ENCODE measurements around the gene DOCK11. TPM values are rescaled to one million over a fixed set of nuclear protein-coding genes. Genes with fewer than 3 reads are reported as not detected.
"Not testable (repeated sequence)": the region's sequence is repeated elsewhere in the genome, so short reads cannot be mapped to it uniquely, and the experiment has no call there.

The DOCK11 gene
- polyA plus RNA-seq (2013, experiment 1 of 2): 14.6 TPM
- 13.6 TPM for polyA plus RNA-seq (2013, experiment 2 of 2)

GRCh38 chrX:118495061-118495921 lies at the start of gene DOCK11:
TSS of gene DOCK11 (plus strand) at chrX:118495815. CDS start at chrX:118495972, 157 bp downstream.
- peaks cover 10% of the 10 kb centered on the region for H3K4me1 ChIP-seq (ENCODE audit: control insufficient read depth, insufficient read depth, low read length, poor library complexity, severe bottlenecking)

GRCh38 chrX:118448273-118448783 lies 47.3 kb upstream of the DOCK11 start:
- Histone ChIP-seq H3K9me3 (ENCODE audit: control insufficient read depth, low read length) (no peaks in the 10 kb centered on the region), H3K27ac (ENCODE audit: low read depth, low read length, severe bottlenecking) (no peak overlapping the region), H3K4me3 (ENCODE audit: extremely low read depth, insufficient read depth, low read length, poor library complexity, severe bottlenecking) (no peak overlapping the region), H3K4me1 (ENCODE audit: control insufficient read depth, insufficient read depth, low read length, poor library complexity, severe bottlenecking) (no peaks in the 10 kb centered on the region), H3K36me3 (ENCODE audit: control insufficient read depth, insufficient read depth, low read length) (peaks cover 15% of the 10 kb centered on the region)
- 92 to 100% methylated on average over 1 to 2 of the region's 3 CpGs for WGBS, 2 experiments (ENCODE audit: insufficient coverage in 2 of 2)

More at GRCh38 chrX:118495061-118495921, at the start of gene DOCK11:
- no peaks in the 10 kb centered on the region for H3K9me3 ChIP-seq (ENCODE audit: control insufficient read depth, low read length)
- no peaks in the 10 kb centered on the region for H3K36me3 ChIP-seq (ENCODE audit: control insufficient read depth, insufficient read depth, low read length)
- H3K4me3 ChIP-seq (ENCODE audit: extremely low read depth, insufficient read depth, low read length, poor library complexity, severe bottlenecking): peak within 1 kb of the TSS; percentile 56
- peak within 1 kb of the TSS; percentile 29 for H3K27ac ChIP-seq (ENCODE audit: low read depth, low read length, severe bottlenecking)
- 0% methylated on average over 2 of the region's 64 CpGs for WGBS, 2 experiments (ENCODE audit: insufficient coverage in 2 of 2)

GRCh38 chrX:118455013-118455412 lies 40.6 kb upstream of the DOCK11 start:
- H3K36me3 ChIP-seq (ENCODE audit: control insufficient read depth, insufficient read depth, low read length): no peaks in the 10 kb centered on the region
- H3K27ac ChIP-seq (ENCODE audit: low read depth, low read length, severe bottlenecking): no peak overlapping the region
- no peaks in the 10 kb centered on the region for H3K9me3 ChIP-seq (ENCODE audit: control insufficient read depth, low read length)
- H3K4me3 ChIP-seq (ENCODE audit: extremely low read depth, insufficient read depth, low read length, poor library complexity, severe bottlenecking): no peak overlapping the region
- 60% methylated on average over 1 of the region's 3 CpGs; no CpG with 5 or more reads in 1 of the 2 experiments for WGBS, 2 experiments (ENCODE audit: insufficient coverage in 2 of 2)
- H3K4me1 ChIP-seq (ENCODE audit: control insufficient read depth, insufficient read depth, low read length, poor library complexity, severe bottlenecking): no peaks in the 10 kb centered on the region

- no peaks in the 10 kb centered on the region for H3K9me3 ChIP-seq (ENCODE audit: control insufficient read depth, low read length)
- no peak overlapping the region for H3K4me3 ChIP-seq (ENCODE audit: extremely low read depth, insufficient read depth, low read length, poor library complexity, severe bottlenecking)
- WGBS, 2 experiments (ENCODE audit: insufficient coverage in 2 of 2): 60% methylated on average over 1 of the region's 4 CpGs; no CpG with 5 or more reads in 1 of the 2 experiments
- H3K4me1 ChIP-seq (ENCODE audit: control insufficient read depth, insufficient read depth, low read length, poor library complexity, severe bottlenecking): no peaks in the 10 kb centered on the region
- no peaks in the 10 kb centered on the region for H3K36me3 ChIP-seq (ENCODE audit: control insufficient read depth, insufficient read depth, low read length)
- no peak overlapping the region for H3K27ac ChIP-seq (ENCODE audit: low read depth, low read length, severe bottlenecking)
Observed at GRCh38 chrX:118459494-118459893, 36.1 kb upstream of the DOCK11 start.

GRCh38 chrX:118464501-118464900 lies 31.1 kb upstream of the DOCK11 start:
- Histone ChIP-seq H3K27ac (ENCODE audit: low read depth, low read length, severe bottlenecking) (no peak overlapping the region), H3K4me1 (ENCODE audit: control insufficient read depth, insufficient read depth, low read length, poor library complexity, severe bottlenecking) (no peaks in the 10 kb centered on the region), H3K4me3 (ENCODE audit: extremely low read depth, insufficient read depth, low read length, poor library complexity, severe bottlenecking) (no peak overlapping the region), H3K9me3 (ENCODE audit: control insufficient read depth, low read length) (no peaks in the 10 kb centered on the region), H3K36me3 (ENCODE audit: control insufficient read depth, insufficient read depth, low read length) (no peaks in the 10 kb centered on the region)
- no CpG with 5 or more reads among the region's 6 CpGs for WGBS, 2 experiments (ENCODE audit: insufficient coverage in 2 of 2)

- Histone ChIP-seq H3K36me3 (ENCODE audit: control insufficient read depth, insufficient read depth, low read length) (no peaks in the 10 kb centered on the region), H3K9me3 (ENCODE audit: control insufficient read depth, low read length) (no peaks in the 10 kb centered on the region), H3K4me1 (ENCODE audit: control insufficient read depth, insufficient read depth, low read length, poor library complexity, severe bottlenecking) (no peaks in the 10 kb centered on the region), H3K27ac (ENCODE audit: low read depth, low read length, severe bottlenecking) (no peak overlapping the region), H3K4me3 (ENCODE audit: extremely low read depth, insufficient read depth, low read length, poor library complexity, severe bottlenecking) (no peak overlapping the region)
- WGBS, 2 experiments (ENCODE audit: insufficient coverage in 2 of 2): 100% methylated on average over 1 of the region's 7 CpGs; no CpG with 5 or more reads in 1 of the 2 experiments
Observed at GRCh38 chrX:118468122-118468521, 27.5 kb upstream of the DOCK11 start.

- H3K4me3 ChIP-seq (ENCODE audit: extremely low read depth, insufficient read depth, low read length, poor library complexity, severe bottlenecking); H3K9me3 ChIP-seq (ENCODE audit: control insufficient read depth, low read length); H3K4me1 ChIP-seq (ENCODE audit: control insufficient read depth, insufficient read depth, low read length, poor library complexity, severe bottlenecking); H3K27ac ChIP-seq (ENCODE audit: low read depth, low read length, severe bottlenecking); H3K36me3 ChIP-seq (ENCODE audit: control insufficient read depth, insufficient read depth, low read length): not testable (repeated sequence)
- 90 to 100% methylated on average over 1 to 2 of the region's 5 CpGs for WGBS, 2 experiments (ENCODE audit: insufficient coverage in 2 of 2)
Observed at GRCh38 chrX:118470721-118471347, 24.8 kb upstream of the DOCK11 start.

GRCh38 chrX:118474586-118474985 lies 21.0 kb upstream of the DOCK11 start:
- WGBS, 2 experiments (ENCODE audit: insufficient coverage in 2 of 2): 92% methylated on average over 2 of the region's 6 CpGs; no CpG with 5 or more reads in 1 of the 2 experiments
- H3K4me1 ChIP-seq (ENCODE audit: control insufficient read depth, insufficient read depth, low read length, poor library complexity, severe bottlenecking): no peaks in the 10 kb centered on the region
- no peaks in the 10 kb centered on the region for H3K9me3 ChIP-seq (ENCODE audit: control insufficient read depth, low read length)
- H3K4me3 ChIP-seq (ENCODE audit: extremely low read depth, insufficient read depth, low read length, poor library complexity, severe bottlenecking): no peak overlapping the region
- no peaks in the 10 kb centered on the region for H3K36me3 ChIP-seq (ENCODE audit: control insufficient read depth, insufficient read depth, low read length)
- H3K27ac ChIP-seq (ENCODE audit: low read depth, low read length, severe bottlenecking): no peak overlapping the region

GRCh38 chrX:118475903-118476302 lies 19.7 kb upstream of the DOCK11 start:
- no peaks in the 10 kb centered on the region for H3K4me1 ChIP-seq (ENCODE audit: control insufficient read depth, insufficient read depth, low read length, poor library complexity, severe bottlenecking)

GRCh38 chrX:118480172-118480571 lies 15.4 kb upstream of the DOCK11 start:
- Histone ChIP-seq H3K4me1 (ENCODE audit: control insufficient read depth, insufficient read depth, low read length, poor library complexity, severe bottlenecking) (no peaks in the 10 kb centered on the region), H3K36me3 (ENCODE audit: control insufficient read depth, insufficient read depth, low read length) (no peaks in the 10 kb centered on the region), H3K4me3 (ENCODE audit: extremely low read depth, insufficient read depth, low read length, poor library complexity, severe bottlenecking) (no peak overlapping the region), H3K9me3 (ENCODE audit: control insufficient read depth, low read length) (no peaks in the 10 kb centered on the region), H3K27ac (ENCODE audit: low read depth, low read length, severe bottlenecking) (no peak overlapping the region)
- WGBS, 2 experiments (ENCODE audit: insufficient coverage in 2 of 2): no CpG with 5 or more reads among the region's 1 CpG

More at GRCh38 chrX:118475903-118476302, 19.7 kb upstream of the DOCK11 start:
- no peak overlapping the region for H3K4me3 ChIP-seq (ENCODE audit: extremely low read depth, insufficient read depth, low read length, poor library complexity, severe bottlenecking)
- no peak overlapping the region for H3K27ac ChIP-seq (ENCODE audit: low read depth, low read length, severe bottlenecking)
- 85 to 90% methylated on average over 2 to 3 of the region's 4 CpGs for WGBS, 2 experiments (ENCODE audit: insufficient coverage in 2 of 2)
- H3K9me3 ChIP-seq (ENCODE audit: control insufficient read depth, low read length): no peaks in the 10 kb centered on the region
- H3K36me3 ChIP-seq (ENCODE audit: control insufficient read depth, insufficient read depth, low read length): no peaks in the 10 kb centered on the region

Measured in mesodermal cell (in vitro differentiated cells).